CMK (cell line): Measurements from ENCODE around the gene COX6B2.
"Not testable (repeated sequence)": the region's sequence is repeated elsewhere in the genome, so short reads cannot be mapped to it uniquely, and the experiment has no call there.

ENCODE experiments used
- DNase-seq: peaks from one replicate; pipeline ENCODE4 v3.0.0-alpha.2; 2010; ENCODE audit warnings: low read depth

COX6B2 gene

DNA sequence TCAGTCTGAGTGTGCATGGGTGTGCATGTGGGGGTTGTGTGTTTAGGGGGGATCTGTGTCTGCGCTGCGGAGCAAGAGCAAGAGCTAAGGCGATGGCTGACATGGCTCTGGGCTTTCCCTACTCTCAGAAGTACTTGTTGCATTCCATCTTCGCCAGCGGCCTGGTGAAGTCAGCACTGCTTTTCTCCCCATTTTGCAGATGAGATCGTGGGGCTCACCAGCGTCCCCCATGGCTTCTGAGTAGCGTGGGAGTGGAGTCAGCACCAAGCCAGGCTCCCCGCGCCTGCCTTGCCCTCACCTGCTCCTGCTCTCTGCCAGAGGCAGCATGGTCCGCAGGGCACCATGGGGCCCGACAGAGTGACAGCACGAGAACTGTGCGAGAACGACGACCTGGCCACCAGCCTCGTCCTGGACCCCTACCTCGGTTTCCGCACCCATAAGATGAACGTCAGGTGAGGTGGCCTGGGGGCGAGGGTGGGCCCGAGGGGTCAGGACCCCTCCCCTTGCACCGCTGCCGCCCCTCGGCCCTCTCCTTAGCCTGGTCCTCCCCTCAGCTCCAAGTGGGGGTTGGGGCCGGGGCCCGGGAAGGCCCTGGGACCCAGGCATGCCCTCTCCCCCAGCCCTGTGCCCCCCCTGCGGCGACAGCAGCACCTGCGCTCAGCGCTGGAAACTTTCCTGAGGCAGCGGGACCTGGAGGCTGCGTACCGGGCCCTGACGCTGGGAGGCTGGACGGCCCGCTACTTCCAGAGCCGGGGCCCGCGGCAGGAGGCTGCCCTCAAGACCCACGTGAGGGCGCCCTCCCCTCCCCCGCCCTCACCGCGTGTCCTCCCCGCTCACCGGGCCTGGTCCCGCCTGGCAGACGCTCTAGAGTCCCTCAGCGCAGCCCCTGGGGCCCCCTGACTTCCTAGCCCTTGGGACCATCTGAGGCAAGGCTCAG is 12.7 kb downstream of the COX6B2 start:
- no peak for DNase-seq

DNA sequence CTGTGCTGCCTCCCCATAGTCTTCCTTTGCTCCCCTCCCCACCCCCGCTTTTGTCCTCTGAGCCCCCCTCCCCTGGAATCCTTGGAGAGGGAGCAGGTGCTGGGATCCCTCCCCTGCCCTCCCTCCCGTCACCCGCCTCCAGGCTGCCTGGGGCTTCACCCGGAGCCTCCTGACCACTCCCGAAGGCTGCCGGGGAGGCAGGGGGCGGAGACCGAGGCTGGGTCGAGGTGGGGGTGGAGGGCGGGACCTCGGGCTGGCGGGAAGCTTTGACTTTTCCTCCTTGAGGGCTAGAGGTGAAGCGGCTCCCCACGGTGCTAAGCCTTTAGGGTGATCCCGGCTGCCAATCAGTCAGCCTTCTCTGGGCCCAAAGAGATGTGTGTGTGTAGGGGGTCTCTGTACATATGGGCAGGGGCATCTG is 13.3 kb downstream of the COX6B2 start:
- peak; percentile 68 for DNase-seq

DNA sequence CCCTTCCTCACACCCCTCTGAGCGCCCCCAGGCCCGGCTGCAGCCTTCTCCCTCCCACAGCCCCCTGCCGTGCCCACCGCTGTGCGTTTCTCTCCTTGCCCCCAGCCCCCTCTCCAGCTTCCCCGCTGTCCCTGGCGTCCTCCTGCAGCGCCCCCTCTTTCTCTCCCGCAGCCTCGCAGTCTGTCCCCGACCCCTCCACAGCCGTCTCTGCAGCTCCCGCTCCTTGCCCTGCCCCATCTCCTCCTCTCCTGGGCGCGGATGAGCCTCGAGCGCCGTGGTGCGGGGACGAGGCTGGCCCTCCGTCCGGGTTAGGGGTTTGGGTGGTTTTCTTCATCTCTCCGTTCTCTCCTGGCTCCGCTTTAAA is 13.8 kb downstream of the COX6B2 start:
- peak; percentile 22 for DNase-seq

DNA sequence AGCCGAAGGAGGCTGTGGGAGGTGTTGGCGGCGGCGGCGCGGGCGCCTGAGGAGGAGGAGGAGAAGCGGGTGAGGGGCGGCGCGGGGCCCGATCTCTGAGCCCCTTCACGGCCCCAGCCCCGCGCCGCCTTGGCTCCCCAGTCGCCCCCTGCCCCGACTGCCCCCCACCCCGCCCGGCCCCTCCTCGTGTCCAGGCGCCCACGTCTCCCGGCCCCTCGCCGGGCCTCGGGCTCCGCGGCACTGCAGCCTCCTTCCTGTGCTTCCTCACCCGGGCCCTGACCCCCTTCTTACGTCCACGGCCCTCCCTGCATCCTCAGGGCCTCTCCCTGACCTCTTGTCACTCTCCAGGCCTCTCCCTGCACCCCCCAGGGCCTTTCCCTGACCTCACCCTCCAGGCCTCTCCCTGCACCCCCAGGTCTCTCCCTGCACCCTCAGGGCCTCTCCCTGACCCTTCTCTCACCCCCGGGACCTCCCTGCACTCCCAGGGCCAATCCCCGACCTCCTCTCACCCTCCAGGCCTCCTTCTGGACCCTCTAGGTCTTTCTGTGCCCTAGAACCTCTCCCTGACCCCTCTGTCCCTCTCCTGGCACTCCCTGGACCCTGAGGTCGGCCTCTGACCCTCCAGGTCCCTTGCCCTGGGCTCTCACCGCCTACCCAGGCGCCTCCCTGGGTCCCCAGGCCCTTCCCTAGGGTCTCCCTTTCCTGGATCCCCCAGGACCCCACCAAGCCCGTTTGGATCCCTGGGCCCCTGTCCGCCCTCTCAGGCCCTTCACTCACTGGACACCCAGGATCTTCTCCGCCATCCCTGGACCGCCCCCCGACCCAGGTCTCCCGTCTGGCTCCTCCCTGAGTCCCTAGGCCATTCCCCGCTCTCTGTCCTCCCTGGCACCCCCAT is 14.4 kb downstream of the COX6B2 start:
- peak; percentile 44 for DNase-seq

DNA sequence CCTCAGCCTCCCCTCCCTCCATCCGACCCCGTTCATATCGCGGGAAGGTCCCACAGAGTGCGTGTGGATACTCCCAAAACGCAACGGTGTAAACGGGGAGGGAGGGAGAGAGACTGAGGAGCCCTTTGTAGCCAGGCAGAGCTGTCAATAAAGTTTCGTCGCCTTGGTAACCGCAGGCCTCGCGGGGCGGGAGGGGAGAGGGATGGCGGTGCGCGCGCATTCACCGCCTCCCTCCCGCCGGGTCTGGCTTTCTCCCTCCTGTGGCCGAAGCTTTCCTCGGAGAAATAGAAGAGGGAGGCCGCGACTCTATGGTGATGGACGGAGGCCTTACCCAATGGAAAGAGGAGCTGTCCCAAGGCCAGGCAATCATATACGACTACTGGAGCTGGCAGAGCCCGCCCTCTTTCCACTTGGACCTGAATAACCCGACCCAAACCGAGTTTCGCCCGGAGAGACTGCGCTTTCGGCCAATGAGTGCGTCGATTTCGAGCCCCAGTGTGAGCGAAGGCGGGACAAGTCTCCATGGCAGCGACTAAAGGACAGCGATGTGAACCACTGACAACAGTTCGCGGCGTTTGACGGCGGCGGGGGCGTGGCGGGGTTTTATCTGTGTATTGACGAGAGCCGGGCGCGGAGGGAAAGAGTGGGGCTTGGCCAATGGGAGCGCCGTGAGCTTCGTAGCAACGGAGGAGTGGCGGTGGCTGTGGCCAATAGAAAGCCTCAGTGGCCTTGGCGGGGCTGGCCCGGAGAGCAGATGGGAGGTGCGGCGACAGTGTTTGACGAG is 15.2 kb downstream of the COX6B2 start, which contains the start of gene KMT5C:
KMT5C (plus strand) TSS at position 772 of the 784 bp plus-strand sequence. CDS start 2,061 bp downstream, outside the sequence.
- peak; percentile 100 for DNase-seq

DNA sequence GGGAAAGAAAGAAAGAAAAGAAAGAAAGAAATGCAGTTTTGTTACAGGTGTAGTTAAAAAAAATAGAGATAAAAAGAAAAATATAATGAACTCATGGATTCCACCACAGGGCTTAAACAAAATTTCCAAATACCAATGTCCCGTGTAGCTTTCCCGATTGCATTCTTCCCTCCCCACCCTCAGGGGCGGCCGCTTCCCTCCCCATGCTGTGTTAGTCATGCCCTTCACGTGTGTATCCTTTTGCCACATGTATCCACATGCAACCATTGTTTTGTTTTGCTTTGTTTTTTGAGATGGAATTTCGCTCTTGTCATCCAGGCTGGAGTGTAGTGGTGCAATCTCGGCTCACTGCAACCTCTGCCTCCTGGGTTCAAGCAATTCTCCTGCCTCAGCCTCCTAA is 18.4 kb downstream of the COX6B2 start:
- no peak for DNase-seq

DNA sequence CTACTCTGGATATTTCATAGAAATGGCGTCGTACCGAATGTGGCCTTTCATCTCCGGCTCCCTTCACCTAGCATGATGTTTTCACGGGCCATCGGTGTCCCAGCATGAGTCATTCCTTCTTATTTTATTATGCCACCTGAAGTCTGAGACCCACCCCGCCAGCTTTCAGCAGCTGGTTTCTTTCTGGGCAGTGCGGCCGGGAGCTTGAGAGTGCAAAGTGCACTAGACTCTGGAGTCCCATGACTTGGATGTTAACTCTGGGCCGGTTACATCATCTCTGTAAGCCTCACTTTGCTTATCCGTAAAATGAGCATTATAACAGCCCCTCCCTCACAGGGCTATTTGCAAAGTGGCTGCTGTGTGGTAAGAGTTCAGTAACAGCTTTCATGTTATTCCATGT is 20.6 kb downstream of the COX6B2 start:
- DNase-seq, result no peak

DNA sequence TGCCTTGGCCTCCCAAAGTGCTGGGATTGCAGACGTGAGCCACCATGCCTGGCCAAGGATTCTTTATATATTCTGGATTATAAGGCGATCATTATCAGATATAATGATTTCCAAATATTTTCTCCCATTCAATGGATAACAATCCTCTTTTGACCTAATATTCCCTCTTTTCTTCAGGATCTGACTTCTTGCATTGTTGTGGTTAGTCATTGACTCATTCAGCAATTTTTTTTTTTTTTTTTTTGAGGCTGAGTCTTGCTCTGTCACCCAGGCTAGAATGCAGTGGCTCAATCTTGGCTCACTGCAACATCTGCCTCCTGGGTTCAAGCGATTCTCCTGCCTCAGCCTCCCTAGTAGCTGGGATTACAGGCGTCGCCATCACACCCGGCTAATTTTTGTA is 24.7 kb downstream of the COX6B2 start:
- DNase-seq, result not testable (repeated sequence)

DNA sequence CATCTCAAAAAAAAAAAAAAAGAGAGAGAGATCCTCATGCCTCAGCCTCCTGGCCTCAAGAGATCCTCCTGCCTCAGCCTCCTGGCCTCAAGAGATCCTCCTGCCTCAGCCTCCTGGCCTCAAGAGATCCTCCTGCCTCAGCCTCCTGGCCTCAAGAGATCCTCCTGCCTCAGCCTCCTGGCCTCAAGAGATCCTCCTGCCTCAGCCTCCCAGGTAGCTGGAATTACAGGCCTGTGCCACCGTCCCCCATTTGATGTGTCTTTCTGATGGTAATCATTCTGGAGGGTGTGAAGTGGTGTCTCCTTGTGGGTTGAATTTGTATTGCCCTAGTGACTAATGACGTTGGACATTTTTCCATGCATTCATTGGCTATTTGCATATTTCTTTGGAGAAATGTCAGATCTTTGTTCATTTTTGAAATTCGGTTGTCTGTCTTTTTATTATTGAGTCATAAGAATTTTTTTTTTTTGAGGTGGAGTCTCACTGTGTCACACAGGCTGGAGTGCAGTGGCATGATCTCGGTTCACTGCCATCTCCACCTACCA is 25.7 kb downstream of the COX6B2 start:
- DNase-seq, result not testable (repeated sequence)

DNA sequence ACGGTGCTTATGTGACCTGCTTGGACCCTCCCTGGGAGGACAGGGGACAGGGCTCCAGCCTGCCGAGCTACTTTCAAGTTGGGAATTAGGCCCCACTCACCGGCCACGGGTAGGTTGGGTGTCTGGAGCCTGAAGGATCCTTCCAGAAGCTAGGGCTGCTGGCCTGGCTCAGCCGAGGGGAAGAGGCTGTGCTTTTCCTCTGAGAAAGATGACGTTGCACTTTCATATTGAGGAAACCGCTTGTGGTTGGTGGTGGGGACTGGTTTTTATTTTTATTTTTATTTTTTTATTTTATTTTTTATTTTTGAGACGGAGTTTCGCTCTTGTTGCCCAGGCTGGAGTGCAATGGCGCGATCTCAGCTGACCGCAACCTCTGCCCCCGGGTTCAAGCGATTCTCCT is 29.3 kb downstream of the COX6B2 start, which contains the start of gene TMEM150B:
TMEM150B (minus strand) TSS at position 170 of the 400 bp plus-strand sequence. CDS start 4,305 bp downstream, outside the sequence.
- no peak for DNase-seq

DNA sequence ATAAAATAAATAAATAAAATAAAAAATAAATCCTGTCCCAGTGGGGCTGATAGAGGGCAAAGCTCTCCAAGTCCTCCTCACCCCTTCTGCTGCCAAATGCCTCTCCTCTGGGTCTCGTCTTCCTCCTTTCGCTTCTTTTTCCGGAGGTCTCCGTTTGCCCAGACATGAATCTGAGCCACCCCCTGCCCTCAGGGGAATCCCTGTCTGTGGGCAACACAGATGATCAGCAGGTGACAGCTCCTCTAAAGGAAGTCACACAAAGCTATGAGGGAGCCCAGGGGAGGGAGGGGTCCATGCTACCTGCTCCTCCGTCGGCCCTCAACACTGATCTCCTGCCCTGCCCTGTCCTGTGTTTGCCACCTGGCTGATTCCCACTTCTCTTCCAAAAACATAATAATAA is 29.9 kb downstream of the COX6B2 start:
- no peak for DNase-seq

DNA sequence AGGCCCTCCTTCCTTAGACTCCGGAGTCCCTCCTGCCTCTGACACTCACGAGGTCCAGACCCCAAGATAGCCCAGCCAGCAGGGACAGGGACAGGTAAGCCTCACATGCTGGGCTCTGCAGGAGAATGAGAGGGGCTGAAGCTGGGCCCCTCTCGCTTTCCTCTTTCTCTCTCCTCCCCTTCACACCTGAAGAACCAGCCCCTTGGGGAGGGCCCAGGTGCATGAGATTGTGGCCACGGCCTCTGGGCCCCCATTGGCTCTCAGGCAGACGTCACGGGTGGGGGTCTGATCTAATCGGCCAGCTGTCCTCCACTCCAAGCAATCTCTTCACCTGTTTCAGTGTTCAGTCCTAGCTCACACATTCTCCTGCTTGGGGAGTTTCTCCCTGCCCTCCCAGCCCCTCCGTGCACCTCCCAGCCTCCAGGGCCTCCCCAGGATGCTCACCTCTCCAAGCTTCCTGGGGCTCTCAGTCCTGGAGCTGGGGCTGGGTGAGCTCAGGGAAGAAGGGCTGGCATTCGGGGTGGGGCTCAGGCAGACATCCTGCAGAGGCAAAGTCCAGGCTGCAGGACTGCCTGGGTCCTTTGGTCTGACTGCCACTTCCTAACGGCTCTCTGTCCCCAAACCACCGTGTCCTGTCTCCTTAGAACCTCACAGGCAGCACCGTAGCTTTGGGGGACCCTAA is 32.2 kb downstream of the COX6B2 start:
- DNase-seq, result no peak

DNA sequence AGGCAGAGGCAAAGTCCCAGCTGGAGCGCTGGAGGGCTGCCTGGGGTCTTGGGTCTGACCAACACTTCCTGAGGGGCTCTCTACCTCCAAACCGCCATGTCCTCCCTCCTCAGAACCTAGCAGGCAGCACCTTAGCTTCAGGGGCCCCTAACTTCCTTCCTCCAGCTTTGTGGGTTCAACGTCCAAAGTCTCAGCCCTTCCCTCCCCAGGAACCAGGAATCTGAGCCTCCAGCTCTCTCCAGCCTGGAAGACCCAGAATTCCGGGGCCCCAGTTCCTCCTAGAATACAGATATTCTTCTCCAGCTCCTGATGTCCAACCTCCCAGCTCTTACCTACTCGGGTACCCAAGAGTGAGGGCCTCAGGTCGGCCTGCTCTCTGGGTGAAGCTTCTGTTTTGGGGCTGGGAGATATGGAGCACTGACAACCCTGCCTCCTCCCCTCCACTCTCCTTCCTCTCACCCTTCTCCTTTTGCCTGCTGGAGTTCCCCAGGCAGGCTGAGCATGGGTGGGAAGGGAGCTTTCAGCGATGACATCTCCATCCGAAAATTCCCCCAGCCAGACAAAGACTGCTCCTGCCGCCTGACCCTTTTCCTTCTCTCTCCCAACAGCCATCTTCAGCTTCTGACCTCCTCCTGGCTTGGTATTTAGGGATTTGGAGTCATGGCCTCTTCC is 32.9 kb downstream of the COX6B2 start:
- no peak for DNase-seq

DNA sequence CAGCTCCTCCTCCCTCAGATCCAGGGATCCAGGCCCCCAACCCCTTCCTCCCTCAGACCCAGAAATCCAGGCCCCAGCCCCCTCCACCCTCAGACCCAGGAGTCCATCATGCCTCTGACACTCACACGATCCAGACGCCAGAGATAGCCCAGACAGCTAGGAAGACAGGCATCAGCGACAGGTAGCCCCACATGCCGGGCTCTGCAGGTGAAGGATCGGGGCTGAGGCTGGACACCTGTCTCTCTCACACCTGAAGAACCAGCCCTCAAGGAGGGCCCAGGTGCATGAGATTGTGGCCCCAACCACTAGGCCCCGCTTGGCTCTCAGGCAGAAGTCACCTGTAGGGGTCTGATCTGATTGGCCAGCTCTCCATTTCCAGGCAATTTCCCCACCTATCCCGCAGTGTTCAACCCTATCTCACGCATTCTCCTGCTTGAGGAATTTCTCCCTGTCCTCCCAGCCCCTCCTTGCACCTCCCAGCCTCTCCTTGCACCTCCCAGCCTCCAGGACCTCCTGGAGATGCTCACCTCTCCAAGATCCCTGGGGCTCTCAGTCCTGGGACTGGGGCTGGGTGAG is 33.6 kb downstream of the COX6B2 start:
- no peak for DNase-seq

DNA sequence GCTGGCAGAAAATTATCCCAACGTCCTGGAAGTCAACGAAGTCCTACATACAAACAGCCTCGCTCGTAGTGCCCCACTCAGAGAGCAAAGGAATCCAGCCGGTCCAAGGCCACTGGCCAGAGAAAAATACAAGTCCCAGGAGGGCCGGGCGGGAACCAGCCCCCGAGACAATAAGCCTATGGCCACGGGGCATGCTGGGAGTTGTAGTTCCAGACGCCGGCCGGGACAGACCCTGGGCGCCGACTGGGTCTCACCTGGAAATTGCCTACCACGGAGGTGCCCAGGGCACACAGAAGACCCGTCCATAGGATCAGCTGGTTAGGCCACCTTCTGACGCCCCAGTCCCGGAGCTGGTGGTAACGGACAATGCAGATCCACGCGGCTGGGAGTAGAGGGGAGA is 34.7 kb downstream of the COX6B2 start:
- DNase-seq, result no peak

DNA sequence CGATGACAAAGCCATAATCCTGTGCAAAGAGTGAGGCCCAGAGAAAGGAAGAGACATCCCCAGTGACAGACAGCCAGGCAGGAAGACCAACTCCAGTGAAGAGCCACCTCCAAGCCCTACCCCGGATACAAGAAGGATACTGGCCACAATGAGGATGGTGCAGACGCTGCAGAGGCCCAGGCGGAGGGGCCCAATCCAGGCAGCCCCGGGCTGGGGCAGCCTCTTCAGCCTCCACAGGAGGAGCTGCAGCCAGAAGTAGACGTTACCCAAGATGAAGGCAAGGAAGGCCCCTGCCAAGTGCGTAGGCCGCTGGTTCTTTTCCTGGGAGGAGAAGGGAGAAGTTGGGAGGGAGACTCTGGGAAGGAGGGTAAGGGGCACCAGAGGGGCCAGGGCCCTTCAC is 37.9 kb downstream of the COX6B2 start:
- DNase-seq, result no peak

DNA sequence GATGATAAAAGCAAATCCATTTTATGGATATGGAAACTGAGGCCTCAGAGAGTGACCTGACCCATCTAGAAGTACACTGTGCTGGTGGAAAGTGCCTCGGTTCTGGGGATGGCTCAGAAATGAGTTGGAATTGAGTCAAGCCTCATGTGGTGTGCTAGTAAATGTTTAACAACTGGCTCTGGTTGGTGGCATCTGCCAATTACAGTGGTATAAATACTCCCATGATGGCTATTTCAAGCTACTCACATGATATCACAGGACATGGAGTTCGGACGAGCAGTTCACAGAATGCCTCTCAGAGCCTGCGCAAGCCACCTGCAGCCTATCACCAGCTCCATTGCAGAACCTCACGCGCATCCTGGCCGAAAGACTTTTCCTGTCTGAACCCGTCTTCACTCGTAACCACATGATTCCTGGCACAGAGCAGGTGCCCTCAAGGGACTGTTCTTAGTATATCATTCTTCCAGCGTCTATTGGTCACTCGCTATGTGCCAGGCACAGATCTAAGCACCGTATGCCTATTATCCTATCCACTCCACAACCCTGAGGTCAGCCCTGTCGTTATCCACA is 38.5 kb downstream of the COX6B2 start:
- DNase-seq, result no peak

DNA sequence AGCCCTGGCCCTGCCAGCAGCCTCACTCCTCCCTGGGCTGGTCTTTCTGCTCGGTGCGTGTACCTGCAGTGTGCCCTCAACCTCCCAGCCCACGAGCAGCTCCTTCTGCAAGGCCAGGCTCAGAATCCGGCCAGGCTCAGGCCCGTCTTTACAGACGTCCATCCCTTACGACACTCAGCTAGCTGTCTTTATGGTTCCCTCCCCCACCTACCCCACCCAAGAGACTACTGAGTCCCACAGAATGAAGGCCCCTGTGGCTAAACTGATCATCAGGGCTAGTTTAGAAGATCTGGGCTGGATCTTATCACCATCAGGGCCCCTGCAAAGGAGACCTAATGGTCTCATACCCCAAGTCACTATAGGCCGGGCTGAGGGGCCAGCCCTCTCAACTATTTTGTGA is 40.1 kb downstream of the COX6B2 start:
- DNase-seq, result no peak

DNA sequence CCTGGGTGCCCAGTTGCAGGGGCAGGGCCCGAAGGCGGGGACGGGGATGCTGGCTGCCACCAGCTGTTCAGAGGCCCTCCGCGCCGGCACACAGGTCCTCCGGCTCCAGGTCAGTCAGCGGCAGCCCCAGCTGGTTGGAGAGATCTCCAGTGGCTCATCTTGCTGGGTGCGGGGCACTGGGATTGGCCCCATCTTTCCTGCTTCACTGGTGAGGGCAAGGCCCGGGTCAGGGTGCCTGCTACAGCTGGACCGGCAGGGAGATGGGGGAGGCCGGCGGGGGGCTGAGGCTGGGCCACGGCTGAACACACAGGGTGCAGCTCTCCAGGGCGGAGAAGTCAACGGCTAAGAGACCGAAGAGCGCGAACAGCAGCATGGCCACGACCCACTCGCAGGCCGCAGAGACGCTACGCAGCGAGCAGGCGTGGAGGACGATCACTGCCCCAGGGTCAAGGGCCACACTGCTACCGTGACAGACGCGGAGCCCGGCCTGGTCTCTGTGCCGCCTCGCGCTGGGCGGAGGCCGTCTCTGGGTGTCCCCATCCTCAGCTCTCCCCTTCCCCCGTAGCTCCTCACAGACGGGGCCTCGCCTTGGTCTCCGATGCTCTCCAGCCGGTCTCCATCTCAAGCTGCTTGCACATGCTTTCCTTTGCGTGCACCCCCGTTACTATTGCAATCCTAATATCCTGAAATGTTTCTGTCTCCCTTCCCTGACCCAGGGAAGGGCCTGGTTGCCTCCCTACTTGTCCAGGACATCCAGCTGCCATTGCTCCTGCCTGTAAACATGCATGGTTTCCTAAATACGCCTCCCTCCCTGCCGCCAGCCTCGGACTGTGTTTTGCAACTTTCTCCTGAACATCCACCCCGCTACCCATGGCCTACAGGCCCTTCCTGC is 41.7 kb downstream of the COX6B2 start:
- no peak for DNase-seq
